C4-2B (cell line): ENCODE measurements around the gene LTBR.

ENCODE experiments used
- CTCF ChIP-seq: fragments of 450-650 bp; conservative IDR thresholded peaks from 2 replicates; pipeline ENCODE4 v1.5.1; 2017; ENCODE audit warnings: mild to moderate bottlenecking
- ZFX ChIP-seq: fragments of 450-650 bp; IDR thresholded peaks from 2 replicates; pipeline ENCODE4 v1.6.1; 2017

- no peak for TF ChIP-seq CTCF
- no peak for TF ChIP-seq ZFX
These were observed 6.3 kb downstream of the LTBR start for GRCh38 chr12:6390084-6390799.
